Activated T-helper 1 cell treated with anti-CD3 and anti-CD28 coated beads, Interleukin-12 subunit alpha, Interleukin-12 subunit beta, Interleukin-2, Interleukin-4 antibody, amounts not matched to agents 30 ng/mL and 10 ng/mL and 1 ng/mL, durations not matched to agents 14 hours and 24 hours and 36 hours (primary cell): ENCODE data around the gene SMIM41. TPM values are rescaled to one million over a fixed set of nuclear protein-coding genes. Genes with fewer than 3 reads are reported as not detected.
A peak's percentile ranks its signal among the peaks of the same experiment; 100 is the strongest.

Experiments
- DNase-seq: peaks from one replicate; pipeline ENCODE4 v3.0.0; 2021; ENCODE audit warnings: low spot score
- H3K27ac Mint-ChIP-seq: one replicate; pipeline ENCODE4 v1.8.0; 2021; ENCODE audit warnings: mild to moderate bottlenecking, mixed read lengths
- H3K27me3 Mint-ChIP-seq: one replicate; pipeline ENCODE4 v1.8.0; 2022; ENCODE audit warnings: mild to moderate bottlenecking, moderate library complexity, mixed read lengths; ENCODE audit not compliant: insufficient read depth
- H3K36me3 Mint-ChIP-seq: one replicate; pipeline ENCODE4 v1.8.0; 2021; ENCODE audit warnings: low read depth, mixed read lengths
- H3K4me1 Mint-ChIP-seq: one replicate; pipeline ENCODE4 v1.8.0; 2021; ENCODE audit warnings: low read depth, mixed read lengths
- H3K4me3 Mint-ChIP-seq: one replicate; pipeline ENCODE4 v1.8.0; 2021; ENCODE audit warnings: mild to moderate bottlenecking, moderate library complexity, mixed read lengths
- H3K9me3 Mint-ChIP-seq: one replicate; pipeline ENCODE4 v1.8.0; 2021; ENCODE audit warnings: mixed read lengths
- intact Hi-C: fragments of 100-400 bp; cut with micrococcal nuclease; formaldehyde crosslinking; loops from one replicate; pipeline ENCODE4 v1.15.1; 2024
- total RNA-seq: library from RNA; stranded (reverse); gene quantifications from 2 replicates; pipeline ENCODE4 v1.2.3, GENCODE V29; 2022

Gene SMIM41
- total RNA-seq, 1 donor from 2014 or later, result not detected

- H3K4me1 Mint-ChIP-seq, result no peaks in the 10 kb centered on the region
- intact Hi-C loops, result no loop called here
- H3K4me3 Mint-ChIP-seq, result no peak overlapping the region
- no peak for DNase-seq
- no peaks in the 10 kb centered on the region for H3K27me3 Mint-ChIP-seq
- H3K36me3 Mint-ChIP-seq, result no peaks in the 10 kb centered on the region
- no peak overlapping the region for H3K27ac Mint-ChIP-seq
- no peaks in the 10 kb centered on the region for H3K9me3 Mint-ChIP-seq
These were observed 68.5 kb downstream of the SMIM41 start for GRCh38 chr12:52147964-52148463.

- Mint-ChIP-seq H3K4me3 (no peak overlapping the region), H3K27me3 (no peaks in the 10 kb centered on the region), H3K36me3 (no peaks in the 10 kb centered on the region), H3K4me1 (no peaks in the 10 kb centered on the region), H3K9me3 (no peaks in the 10 kb centered on the region), H3K27ac (no peak overlapping the region)
- intact Hi-C loops, result no loop called here
- no peak for DNase-seq
These were observed 69.1 kb downstream of the SMIM41 start for GRCh38 chr12:52148464-52149181.

- Mint-ChIP-seq H3K27ac (no peak overlapping the region), H3K4me3 (no peak overlapping the region), H3K36me3 (no peaks in the 10 kb centered on the region), H3K27me3 (no peaks in the 10 kb centered on the region), H3K4me1 (no peaks in the 10 kb centered on the region), H3K9me3 (no peaks in the 10 kb centered on the region)
- intact Hi-C loops, result no loop called here
- DNase-seq, result no peak
These were observed 69.7 kb downstream of the SMIM41 start for GRCh38 chr12:52149182-52149641.

- Mint-ChIP-seq H3K36me3 (no peaks in the 10 kb centered on the region), H3K27ac (no peak overlapping the region), H3K4me3 (no peak overlapping the region), H3K9me3 (no peaks in the 10 kb centered on the region), H3K27me3 (no peaks in the 10 kb centered on the region), H3K4me1 (no peaks in the 10 kb centered on the region)
- intact Hi-C loops, result no loop called here
- no peak for DNase-seq
These were observed 70.2 kb downstream of the SMIM41 start for GRCh38 chr12:52149651-52150241.

GRCh38 chr12:52151153-52151836 lies 71.8 kb downstream of the SMIM41 start:
- H3K9me3 Mint-ChIP-seq, result no peaks in the 10 kb centered on the region
- DNase-seq, result no peak
- H3K4me3 Mint-ChIP-seq, result no peak overlapping the region
- no peaks in the 10 kb centered on the region for H3K27me3 Mint-ChIP-seq
- intact Hi-C loops, result no loop called here
- no peaks in the 10 kb centered on the region for H3K36me3 Mint-ChIP-seq
- H3K4me1 Mint-ChIP-seq, result peaks cover 12% of the 10 kb centered on the region
- no peak overlapping the region for H3K27ac Mint-ChIP-seq

- no peak overlapping the region for H3K4me3 Mint-ChIP-seq
- no peak overlapping the region for H3K27ac Mint-ChIP-seq
These were observed 72.6 kb downstream of the SMIM41 start for GRCh38 chr12:52151837-52152783.

GRCh38 chr12:52152905-52153317 lies 73.4 kb downstream of the SMIM41 start:
- intact Hi-C loops, result loop anchor here (1.0 to 2.0 kb wide), 4 partner anchors 174 to 726 kb away; no protein-coding TSS in a partner anchor
- Mint-ChIP-seq H3K9me3 (no peaks in the 10 kb centered on the region), H3K4me3 (no peak overlapping the region), H3K27me3 (no peaks in the 10 kb centered on the region), H3K36me3 (no peaks in the 10 kb centered on the region), H3K4me1 (peaks cover 12% of the 10 kb centered on the region), H3K27ac (no peak overlapping the region)
- DNase-seq, result no peak

More at GRCh38 chr12:52151837-52152783, 72.6 kb downstream of the SMIM41 start:
- peaks cover 12% of the 10 kb centered on the region for H3K4me1 Mint-ChIP-seq
- no peaks in the 10 kb centered on the region for H3K36me3 Mint-ChIP-seq
- intact Hi-C loops, result loop anchor here (1.0 to 2.0 kb wide), 4 partner anchors 175 to 727 kb away; no protein-coding TSS in a partner anchor
- DNase-seq, result peak; percentile 64
- no peaks in the 10 kb centered on the region for H3K27me3 Mint-ChIP-seq
- no peaks in the 10 kb centered on the region for H3K9me3 Mint-ChIP-seq

GRCh38 chr12:52155048-52155868 lies 75.8 kb downstream of the SMIM41 start:
- Mint-ChIP-seq H3K9me3 (no peaks in the 10 kb centered on the region), H3K36me3 (no peaks in the 10 kb centered on the region), H3K4me1 (peaks cover 12% of the 10 kb centered on the region), H3K27ac (no peak overlapping the region), H3K27me3 (no peaks in the 10 kb centered on the region), H3K4me3 (no peak overlapping the region)
- peak; percentile 44 for DNase-seq
- intact Hi-C loops, result loop anchor here (5.0 kb wide), 2 partner anchors 217 to 827 kb away; no protein-coding TSS in a partner anchor

- Mint-ChIP-seq H3K36me3 (no peaks in the 10 kb centered on the region), H3K9me3 (no peaks in the 10 kb centered on the region), H3K4me3 (no peak overlapping the region), H3K27me3 (no peaks in the 10 kb centered on the region), H3K27ac (no peak overlapping the region), H3K4me1 (peaks cover 15% of the 10 kb centered on the region)
- intact Hi-C loops, result loop anchor here (1.0 to 5.0 kb wide), 5 partner anchors 171 to 826 kb away; no protein-coding TSS in a partner anchor
- DNase-seq, result no peak
These were observed 76.8 kb downstream of the SMIM41 start for GRCh38 chr12:52156311-52156710.

GRCh38 chr12:52156757-52157565 lies 77.5 kb downstream of the SMIM41 start:
- peaks cover 22% of the 10 kb centered on the region for H3K4me1 Mint-ChIP-seq
- no peak overlapping the region for H3K27ac Mint-ChIP-seq
- intact Hi-C loops, result loop anchor here (1.0 to 5.0 kb wide), 5 partner anchors 170 to 825 kb away; no protein-coding TSS in a partner anchor
- no peaks in the 10 kb centered on the region for H3K27me3 Mint-ChIP-seq
- H3K4me3 Mint-ChIP-seq, result no peak overlapping the region
- H3K9me3 Mint-ChIP-seq, result no peaks in the 10 kb centered on the region
- peak; percentile 67 for DNase-seq
- no peaks in the 10 kb centered on the region for H3K36me3 Mint-ChIP-seq
